GM21825 (cell line): ENCODE results near the gene CDK5.

Experiments
- ATAC-seq: cut with Tn5 transposase; IDR thresholded peaks from one replicate; pipeline ENCODE4 v1.9.1; 2021; ENCODE audit warnings: mild to moderate bottlenecking, moderate library complexity; ENCODE audit not compliant: unreplicated experiment

Gene CDK5

DNA sequence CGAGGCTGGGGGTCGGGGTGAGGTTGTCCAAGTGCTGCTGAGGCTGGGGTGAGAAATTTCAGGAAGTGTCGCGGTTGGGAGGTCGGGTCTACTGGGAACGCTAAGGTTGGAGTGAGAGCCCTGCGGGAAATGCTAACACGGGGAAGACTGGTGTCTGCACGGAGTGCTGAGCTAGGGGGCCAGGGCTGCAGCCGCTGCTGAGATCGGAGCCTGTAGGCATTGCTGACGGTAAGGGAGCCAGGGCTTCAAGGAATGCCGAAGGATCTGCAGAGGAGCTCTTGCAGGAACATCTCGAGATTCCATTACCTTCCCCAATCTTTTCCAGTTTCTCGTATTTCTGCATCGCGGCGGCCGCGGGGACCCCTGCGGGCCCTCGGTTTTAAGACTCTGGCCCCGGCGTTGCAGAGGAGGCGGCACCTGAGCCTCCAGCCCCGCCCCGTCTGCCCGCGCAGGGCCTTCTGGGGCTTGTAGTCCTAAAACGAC, at the start of gene CDK5:
Gene CDK5, minus strand, starts transcription at position 392 of the 483 bp plus-strand sequence. Its CDS starts 49 bp downstream, at position 343.
- ATAC-seq = peak; percentile 1

DNA sequence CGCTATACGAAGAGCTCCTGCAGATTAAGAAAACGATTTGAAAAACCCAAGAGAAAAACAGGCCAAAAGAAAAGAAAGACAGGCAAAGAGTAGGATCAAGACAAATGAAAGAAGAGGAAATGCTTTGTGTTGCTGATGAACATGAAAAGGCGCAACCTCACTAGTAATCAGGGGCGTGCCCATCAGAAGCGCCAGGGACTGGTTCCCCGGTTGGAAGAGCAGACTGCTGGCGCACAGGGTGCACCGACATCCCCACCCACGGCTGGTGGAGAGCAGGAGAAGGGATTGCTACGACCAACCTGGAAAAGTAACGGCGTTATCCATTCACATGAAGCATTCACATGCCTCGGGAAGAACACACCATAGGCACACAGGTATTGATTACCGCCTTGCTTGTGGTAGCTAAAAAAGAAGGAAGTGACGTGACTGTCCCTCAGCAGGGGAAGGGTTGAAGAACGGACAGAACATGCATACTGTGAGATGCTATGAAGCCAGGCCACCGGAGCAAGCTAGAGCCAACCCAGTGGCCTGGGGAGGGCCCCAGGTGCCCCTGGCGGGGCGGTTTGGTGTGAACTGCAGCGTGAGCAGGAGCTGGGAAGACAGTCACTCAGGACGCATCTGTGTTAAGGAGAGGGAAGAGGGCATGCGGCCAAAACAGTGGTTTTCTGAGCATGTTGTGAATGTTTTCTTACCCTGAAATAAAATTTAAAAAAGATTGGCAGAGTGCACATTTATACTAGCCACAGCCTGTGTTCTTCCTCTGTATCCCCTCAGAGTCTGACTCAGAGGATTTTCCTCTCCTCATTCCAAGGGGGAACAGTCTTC, 46.9 kb upstream of the CDK5 start:
- ATAC-seq = no peak

DNA sequence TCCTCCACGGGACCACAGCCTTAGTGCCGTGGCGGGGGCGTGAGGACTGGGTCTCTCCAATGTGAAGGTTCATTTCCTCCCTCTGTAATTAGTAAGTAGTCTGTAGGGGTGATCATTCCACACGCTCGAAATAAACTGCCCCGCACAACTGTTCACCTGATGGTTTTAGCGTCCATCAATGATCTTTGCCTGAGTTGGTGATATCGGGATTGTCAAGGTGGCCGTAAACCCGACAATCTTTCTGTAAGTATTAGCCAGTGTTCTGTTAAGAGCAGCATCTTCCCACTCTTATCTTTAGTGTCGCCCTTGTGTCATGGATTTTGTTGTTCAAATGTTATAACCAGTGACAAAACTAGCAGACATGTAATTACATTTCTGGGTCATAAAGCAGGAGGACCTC, 46.3 kb upstream of the CDK5 start:
- no peak for ATAC-seq

DNA sequence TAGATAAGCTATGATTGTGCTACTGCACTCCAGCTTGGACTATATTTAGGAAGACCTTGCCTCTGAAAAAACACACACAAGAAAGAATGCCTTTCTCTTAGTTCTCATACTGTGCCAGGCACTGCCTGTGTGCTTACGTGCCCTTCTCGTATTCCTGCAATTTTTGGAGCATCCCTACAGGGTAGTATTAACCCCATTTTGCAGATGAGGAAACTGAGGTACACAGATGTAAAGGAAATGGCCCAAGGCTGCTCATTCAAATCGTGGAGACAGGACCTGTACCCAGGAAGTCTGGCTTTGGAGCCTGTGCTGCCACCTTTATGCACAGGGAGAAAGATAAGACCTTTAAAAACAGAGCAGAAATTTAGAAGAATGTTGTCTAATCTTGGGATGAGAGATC, 45.3 kb upstream of the CDK5 start:
- no peak for ATAC-seq

DNA sequence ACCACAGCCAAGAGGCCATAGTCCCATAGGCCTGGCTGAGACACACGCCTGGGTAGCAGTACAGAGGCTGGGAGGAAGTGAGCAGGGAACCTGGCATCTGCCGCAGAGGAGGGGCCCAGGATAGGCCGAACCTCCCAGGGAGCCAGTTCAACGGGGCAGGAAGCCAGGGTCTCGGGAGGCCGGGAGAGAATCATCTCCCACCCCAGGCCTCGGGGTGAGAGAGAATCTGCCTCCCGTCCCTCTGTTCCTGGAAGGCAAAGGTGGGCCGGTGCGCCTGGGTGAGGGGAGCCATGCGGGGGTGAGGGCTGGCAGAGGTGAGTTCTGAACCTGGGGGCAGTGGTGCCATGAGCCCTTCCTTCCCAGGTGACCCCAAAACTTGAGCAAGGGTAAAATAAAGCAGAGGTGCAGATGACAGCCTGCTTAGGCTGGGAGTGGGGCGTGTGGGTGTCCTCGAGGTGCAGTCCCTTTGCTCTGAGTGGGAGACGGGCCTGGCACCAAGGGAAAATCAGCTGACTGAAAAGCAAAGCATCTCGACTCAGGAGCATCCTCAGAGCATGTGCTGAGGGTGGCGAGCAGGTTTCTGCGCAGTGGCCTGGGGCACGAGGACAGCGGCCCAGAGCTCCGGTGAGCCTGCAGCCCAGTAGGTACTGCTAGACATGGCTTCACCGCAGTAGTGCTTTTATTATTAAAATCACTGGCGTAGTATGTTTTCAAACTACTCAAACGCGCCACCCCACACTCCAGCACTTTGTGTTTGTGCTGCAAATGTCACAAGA, 44.1 kb upstream of the CDK5 start:
- ATAC-seq = no peak

DNA sequence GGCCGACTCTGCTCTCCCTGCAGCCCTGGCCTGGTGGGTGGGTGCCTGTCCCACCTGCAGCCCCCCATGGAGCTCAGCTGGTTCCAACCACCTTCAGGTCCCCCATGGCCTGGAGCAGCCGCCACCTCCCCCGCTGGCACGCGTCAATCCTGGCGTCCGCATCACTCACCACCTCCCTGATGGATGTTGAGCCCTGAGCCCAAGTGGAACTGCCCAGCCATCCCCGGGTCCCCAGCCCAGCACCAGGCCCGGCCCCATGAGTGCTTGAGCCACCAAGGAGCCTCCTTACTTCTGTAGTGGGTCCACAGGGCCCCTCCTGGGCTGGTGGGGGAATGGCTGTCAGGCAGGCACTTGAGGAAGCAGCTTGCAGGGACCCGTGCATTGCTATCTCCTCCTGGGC, 43.2 kb upstream of the CDK5 start:
- no peak for ATAC-seq

DNA sequence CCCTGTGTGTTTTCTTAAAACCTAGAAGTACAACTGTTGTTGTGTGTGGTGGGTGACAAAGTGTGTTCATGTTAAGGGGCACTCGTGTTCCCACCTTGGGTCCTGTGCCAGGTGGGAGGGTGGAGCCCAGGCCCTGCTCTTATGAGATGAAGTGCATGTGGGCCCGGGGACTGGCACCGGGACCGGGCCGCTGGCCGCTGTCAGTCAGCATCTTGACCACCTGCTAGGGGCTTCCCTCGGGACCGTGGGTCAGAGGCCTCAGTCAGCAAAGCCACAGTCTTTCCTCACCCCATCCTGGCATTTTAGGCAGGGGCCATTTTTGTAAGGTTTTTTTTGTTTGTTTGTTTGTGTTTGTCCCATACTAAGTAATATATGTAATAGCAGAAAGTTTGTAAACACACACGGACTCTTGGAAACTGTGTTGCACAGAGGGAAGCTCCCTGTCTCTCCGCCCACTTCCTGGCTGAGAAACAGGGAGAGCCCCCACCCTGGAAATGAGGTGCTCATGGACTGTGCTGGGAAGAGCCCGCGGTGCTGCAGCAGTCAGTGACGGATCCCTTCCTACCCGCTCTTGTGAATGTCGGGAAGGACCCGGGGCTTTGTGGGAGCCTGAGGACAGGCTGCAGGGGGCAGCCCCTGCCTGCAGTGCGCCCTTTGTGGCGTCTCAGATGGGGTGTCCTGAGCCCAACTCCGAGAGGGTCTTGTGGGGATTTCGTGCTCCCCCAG, 42.0 kb upstream of the CDK5 start:
- no peak for ATAC-seq

DNA sequence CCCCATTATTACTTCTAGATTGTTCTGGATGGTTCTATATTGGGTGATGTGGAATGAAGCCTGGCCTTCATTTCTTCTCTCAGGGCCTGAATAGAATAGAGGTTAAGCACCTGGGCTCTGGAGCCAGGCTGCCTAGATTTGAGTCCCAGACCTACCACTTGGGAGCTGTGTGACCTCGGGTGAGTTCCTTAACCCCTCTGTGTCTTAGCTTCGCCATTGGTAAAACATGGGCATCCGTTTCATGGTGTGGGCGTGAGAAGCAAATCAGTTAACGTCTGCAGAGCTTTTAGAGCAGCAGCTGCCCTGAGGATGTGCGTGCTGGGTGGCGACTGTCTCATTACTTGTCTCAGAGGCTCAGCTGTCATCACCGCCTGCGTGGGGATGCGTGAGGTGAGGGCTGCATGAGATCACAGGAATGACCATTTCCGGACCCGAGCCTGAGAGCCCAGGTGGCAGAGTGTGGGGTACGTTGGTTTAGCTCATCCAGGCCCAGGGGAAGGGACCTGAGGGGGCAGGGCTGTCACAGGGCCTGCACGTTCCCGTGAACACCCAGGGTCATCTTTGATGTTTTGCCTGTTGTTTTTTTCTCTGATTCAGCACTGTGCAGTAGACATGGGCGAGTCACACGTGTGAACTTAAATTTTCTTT, 38.3 kb upstream of the CDK5 start:
- no peak for ATAC-seq

DNA sequence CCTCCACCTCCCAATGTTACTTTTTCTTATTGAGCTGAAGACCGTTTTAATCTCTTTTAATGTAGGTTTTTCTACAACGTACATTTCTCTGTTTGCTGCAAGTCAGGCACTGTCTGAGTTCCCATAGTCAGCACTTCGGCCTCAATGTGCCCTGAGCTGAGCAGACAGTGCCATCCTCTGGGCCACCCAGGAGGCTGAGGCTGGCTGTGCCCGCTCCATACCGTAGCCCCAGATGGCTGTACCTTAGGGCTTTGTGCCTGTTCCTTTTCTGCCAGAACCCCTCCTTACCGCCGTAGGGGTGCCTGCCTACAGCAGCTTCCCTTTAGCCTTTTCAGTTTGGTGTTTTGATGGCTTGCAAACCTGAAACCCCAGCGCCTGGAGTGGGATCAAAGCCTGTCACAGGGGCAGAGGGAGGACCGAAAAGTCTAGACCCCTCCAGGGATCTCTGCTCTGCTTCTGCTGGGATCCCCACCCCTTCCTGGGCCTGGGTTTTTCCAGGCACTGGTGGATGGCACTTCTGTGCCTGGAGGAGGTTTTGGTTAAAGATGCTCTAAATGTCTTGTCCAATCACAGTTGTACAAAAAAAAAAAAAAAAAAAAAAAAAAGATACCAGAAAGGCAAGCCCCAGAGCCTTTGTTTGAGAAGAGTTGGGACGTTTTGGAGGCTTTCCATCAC, 37.6 kb upstream of the CDK5 start:
- no peak for ATAC-seq

DNA sequence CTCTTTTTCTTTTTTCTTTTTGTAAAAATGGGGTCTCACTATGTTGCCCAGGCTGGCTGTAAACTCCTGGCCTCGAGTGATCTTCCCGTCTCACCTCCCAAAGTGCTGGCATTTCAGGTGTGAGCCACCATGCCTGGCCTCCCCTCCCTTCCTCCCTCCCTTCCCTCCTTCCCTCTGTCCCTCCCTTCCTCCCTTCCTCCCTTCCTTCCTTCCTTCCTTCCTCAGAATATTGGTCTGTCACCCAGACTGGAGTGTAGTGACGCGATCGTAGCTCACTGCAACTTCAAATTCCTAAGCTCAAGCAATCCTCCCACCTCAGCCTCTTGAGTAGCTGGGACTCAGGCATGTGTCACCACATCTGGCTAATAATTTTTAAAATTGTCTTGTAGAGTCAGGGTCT, 37.0 kb upstream of the CDK5 start:
- no peak for ATAC-seq

DNA sequence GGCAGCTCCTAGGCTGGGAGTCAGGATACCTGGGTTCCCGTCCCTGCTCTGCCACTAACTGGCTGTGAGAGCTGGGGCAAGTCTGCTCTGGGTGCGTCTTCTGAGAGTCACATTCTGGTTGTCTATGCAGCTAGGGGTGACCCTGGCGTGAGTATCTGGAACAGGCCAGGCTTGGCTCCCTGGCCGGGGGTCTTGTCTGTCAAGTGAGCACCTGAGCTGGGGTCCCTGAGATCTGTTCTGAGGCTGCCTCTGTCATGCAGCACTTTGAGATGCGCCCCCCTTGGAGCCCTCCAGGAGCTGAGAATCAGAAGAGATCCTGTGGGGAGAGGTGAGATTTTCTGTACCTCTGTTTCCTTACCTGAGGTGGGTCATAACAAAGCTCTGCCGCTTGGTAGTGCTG, 36.1 kb upstream of the CDK5 start:
- ATAC-seq = no peak

DNA sequence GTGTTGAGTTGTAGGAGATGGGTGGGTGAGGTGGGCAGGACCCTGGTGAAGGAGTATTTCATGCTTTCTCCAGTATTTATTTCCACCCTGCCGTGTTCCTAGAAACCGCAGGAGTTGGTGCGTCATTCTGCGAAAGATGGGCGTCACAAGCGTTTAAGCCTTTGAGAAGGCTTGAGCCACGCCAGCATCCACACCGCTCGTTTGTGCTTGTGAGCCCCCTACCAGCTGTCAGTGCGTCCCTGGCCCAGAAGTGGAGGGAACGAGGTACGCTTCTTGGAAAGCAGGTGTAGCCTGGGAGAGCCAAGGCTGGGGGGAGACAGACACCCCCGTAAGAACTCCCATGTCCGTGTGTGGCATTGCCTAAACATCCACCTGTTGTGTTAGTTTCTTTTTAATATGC, 34.3 kb upstream of the CDK5 start:
- ATAC-seq = no peak

DNA sequence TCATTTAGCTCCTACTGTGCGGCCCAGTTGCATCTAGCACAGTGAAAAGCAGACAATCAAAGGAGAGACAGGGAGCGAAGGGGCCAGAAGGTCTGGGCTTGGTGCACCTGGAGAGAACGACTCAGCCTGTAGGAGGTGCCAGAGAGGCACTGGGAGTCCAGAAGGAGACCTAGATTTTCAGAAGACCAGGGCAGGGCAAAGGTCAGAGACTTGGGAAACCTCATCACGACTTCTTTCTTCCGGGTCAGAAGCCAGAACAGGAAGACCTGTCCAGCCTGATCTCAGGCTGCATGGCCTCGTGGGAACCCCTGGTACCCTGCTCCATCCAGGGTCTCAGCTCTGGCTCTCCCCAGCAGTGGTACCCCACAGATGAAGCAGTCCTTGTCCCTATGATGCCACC, 33.7 kb upstream of the CDK5 start:
- ATAC-seq = no peak

DNA sequence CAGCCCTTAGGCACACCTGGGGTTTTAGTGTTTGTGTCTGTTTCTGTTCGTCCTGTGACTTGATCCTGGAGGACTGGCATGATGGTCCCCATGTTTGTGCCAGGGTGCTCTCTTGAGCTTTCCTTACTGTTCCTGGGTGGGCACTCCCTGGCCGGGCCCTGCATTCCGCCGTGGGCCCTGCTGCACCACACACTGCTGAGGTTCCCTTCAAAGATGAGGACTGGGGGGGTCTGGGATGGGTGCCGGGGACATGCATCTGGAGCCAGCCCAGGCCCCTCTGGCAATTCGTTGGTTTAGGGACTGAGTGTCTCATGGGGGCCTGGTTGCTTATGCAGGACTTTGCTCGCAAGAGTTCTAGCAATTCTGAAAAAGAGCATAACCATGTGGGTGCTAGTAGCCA, 33.3 kb upstream of the CDK5 start:
- no peak for ATAC-seq

DNA sequence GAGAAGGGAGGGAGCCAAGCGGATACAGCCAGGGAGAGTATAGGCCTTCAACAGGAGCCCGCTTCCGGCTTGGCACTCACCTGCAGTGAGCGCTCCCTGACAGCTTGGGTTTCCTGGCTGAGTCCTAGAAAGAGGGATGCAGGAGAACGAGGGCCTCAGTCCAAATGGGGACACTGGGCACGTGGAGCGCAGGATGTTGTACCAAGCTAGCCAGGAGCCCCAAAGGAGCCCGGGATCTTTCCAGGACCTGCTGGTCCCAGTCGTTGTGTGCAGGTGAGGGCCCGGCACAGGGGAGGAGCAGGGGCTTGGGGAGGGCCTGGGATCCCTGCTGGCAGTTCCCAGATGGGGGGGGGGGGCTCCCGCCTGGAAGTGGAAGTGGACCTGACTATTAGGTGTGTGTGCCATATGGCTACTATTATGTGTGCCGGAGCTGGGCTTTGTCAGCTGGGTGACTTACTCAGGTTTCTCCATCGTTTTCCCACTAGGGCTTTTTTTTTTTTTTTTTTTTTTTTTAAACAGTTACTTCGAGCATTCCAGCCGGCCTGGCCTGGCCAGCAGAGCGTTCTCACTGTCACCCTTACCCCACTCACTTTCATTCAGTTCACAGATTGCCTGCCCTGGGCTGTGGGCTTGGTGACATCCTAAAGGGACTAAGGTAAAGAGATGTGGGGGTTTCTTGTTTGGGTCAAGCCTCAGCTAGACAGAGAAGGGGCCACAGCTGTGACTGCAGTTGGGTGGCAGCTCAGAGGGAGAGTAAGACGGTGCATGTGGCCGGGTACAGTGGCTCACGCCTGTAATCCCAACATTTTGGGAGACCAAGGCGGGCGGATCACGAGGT, 32.4 kb upstream of the CDK5 start:
- ATAC-seq = no peak

DNA sequence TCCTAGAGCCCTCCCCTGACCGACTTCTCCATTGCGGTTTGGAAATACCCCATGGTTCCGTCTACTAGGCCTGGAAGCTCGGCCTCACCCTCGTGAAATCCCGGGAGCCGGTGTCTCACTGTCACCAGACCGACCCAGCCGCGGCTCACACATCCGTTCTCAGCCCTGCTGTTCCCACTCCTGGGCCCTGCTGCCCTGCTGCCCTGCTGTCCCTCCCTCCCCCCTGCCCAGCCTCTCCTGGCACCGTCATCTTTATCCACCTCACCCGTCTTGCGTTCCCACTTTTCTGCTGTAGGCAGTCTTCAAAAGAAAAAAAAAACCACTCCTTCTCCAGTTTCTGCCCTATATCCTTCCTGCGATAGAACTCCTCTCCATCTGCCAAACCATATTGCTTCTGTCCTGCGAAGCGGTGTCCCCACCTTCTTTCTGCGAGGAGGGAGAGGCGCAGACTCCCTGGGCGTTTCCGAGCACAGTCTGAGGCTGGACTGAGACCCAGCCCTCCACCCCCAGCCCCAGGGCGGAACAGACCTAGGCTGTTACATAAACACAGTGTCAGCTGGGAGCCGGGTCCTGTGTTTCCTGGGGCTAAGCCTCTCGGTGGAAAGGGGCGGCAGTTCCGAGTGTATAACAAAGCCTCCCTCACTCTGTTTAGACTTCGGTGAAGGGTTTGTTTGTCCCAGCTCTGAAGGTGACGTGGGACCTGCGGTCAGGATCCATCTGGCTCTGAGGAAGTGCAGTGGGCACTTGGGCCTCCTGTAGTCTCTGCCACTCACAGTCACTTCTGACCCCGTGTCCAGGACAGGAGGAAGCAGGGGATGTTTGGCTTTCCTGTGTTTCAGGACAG, 31.4 kb upstream of the CDK5 start:
- no peak for ATAC-seq

DNA sequence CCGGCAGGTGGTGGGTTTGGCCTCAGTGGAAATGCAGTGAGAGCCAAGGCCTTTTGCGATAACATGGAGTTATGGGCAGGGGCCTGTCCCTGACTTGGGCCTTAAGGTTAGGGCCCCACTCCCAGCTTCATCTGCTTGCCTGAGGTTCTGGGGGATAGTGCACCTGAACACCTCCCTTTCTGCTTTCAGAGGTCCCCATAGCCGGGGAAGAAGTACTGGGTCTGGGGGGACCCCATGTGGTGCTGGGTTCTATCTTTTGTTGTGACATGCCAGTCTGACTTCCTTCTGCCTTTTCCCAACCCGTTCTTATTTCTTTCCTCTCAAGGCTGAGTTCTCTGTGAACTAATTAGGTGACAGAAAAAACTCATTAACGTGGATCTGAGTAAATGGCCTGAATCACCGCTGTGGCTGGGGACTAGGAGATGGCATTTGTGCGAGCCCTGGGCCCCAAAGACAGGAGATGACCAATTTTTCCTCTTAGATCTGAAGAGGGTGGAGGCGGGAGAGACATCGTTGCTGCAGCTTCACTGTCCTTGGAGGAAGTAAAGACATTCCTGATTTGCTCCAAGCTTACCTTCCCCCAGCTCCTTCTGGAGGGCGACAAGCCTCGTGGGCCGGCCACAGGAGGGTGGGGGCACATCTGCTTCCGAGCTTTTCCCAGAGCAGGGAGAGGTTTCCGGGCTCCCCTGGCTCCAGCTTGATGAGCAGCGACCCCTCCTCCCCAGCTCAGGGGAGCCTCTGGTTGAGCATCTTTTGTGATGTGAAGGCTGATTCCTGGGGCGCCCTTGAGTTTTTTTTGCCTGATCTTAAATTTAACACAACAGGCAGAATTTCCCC, 30.5 kb upstream of the CDK5 start:
- no peak for ATAC-seq
